HG03095 (cell line): ENCODE data around the gene MCM3AP.
"Not testable (repeated sequence)": the region's sequence is repeated elsewhere in the genome, so short reads cannot be mapped to it uniquely, and the experiment has no call there.

Experiments
- ATAC-seq: cut with Tn5 transposase; IDR thresholded peaks from one replicate; pipeline ENCODE4 v1.9.1; 2021; ENCODE audit warnings: moderate library complexity; ENCODE audit not compliant: unreplicated experiment

MCM3AP gene

GRCh38 chr21:46245213-46245915 is 40.0 kb downstream of the MCM3AP start:
- ATAC-seq: no peak

GRCh38 chr21:46244602-46245001 is 40.8 kb downstream of the MCM3AP start:
- ATAC-seq: no peak

- ATAC-seq: no peak
Observed at GRCh38 chr21:46243960-46244361, 41.5 kb downstream of the MCM3AP start.

GRCh38 chr21:46243325-46243724 is 42.1 kb downstream of the MCM3AP start:
- ATAC-seq: no peak

GRCh38 chr21:46241577-46241976 is 43.8 kb downstream of the MCM3AP start:
- ATAC-seq: not testable (repeated sequence)

- no peak for ATAC-seq
Observed at GRCh38 chr21:46239817-46240325, 45.5 kb downstream of the MCM3AP start.

- no peak for ATAC-seq
Observed at GRCh38 chr21:46237474-46237873, 47.9 kb downstream of the MCM3AP start.

GRCh38 chr21:46234436-46234950 is 50.9 kb downstream of the MCM3AP start:
- no peak for ATAC-seq

- no peak for ATAC-seq
Observed at GRCh38 chr21:46229923-46230260, 55.5 kb downstream of the MCM3AP start.

- peak; percentile 15 for ATAC-seq
Observed at GRCh38 chr21:46229133-46229922, 56.1 kb downstream of the MCM3AP start.

- peak; percentile 76 for ATAC-seq
Observed at GRCh38 chr21:46228345-46229051, 56.9 kb downstream of the MCM3AP start, which contains the start of gene LSS. Gene LSS, minus strand, starts transcription at chr21:46228774. Its CDS starts 29 bp downstream, at chr21:46228745.

- ATAC-seq: no peak
Observed at GRCh38 chr21:46227811-46228344, 57.5 kb downstream of the MCM3AP start.

- ATAC-seq: no peak
Observed at GRCh38 chr21:46226920-46227599, 58.4 kb downstream of the MCM3AP start.

GRCh38 chr21:46226146-46226545 is 59.3 kb downstream of the MCM3AP start:
- no peak for ATAC-seq

GRCh38 chr21:46223661-46224060 is 61.8 kb downstream of the MCM3AP start:
- ATAC-seq: not testable (repeated sequence)

- ATAC-seq: no peak
Observed at GRCh38 chr21:46223217-46223616, 62.2 kb downstream of the MCM3AP start.

GRCh38 chr21:46222436-46223116 is 62.8 kb downstream of the MCM3AP start:
- ATAC-seq: no peak

GRCh38 chr21:46221664-46222435 is 63.6 kb downstream of the MCM3AP start:
- no peak for ATAC-seq

GRCh38 chr21:46220847-46221246 is 64.6 kb downstream of the MCM3AP start:
- ATAC-seq: no peak
